GM10266 (cell line): Measurements from ENCODE around the gene TSC22D1.

Experiments
- DNase-seq: peaks from one replicate; pipeline ENCODE4 v3.0.0; 2012; ENCODE audit errors: extremely low spot score
- TF ChIP-seq, protein P1 (sequence below): IDR thresholded peaks from 2 replicates; pipeline ENCODE4 v1.5.1; 2012; ENCODE audit warnings: mild to moderate bottlenecking, low read depth; ENCODE audit not compliant: control insufficient read depth, insufficient read depth; ENCODE audit errors: missing control alignments

TSC22D1 gene

DNA sequence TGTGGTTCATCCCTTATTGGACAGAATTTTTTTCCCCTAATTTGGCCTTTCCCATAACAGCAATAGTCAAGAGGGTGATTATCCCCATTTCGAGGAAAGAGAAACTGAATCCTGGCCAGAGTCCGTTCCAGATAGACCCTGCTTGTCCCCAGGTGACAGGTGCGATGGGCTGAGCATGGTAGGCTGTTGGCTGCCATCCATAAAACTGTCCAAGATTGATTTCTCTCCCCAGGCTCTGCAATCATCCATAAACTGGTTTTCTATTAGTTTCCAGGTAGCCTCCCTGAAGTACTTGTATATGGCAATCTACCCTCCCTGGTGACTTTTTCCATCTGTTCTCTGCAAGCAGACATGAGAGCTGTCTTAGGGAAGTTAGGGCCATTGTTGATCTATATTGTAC is 177.1 kb downstream of the TSC22D1 start:
- no peak for DNase-seq
- TF ChIP-seq, protein P1, sequence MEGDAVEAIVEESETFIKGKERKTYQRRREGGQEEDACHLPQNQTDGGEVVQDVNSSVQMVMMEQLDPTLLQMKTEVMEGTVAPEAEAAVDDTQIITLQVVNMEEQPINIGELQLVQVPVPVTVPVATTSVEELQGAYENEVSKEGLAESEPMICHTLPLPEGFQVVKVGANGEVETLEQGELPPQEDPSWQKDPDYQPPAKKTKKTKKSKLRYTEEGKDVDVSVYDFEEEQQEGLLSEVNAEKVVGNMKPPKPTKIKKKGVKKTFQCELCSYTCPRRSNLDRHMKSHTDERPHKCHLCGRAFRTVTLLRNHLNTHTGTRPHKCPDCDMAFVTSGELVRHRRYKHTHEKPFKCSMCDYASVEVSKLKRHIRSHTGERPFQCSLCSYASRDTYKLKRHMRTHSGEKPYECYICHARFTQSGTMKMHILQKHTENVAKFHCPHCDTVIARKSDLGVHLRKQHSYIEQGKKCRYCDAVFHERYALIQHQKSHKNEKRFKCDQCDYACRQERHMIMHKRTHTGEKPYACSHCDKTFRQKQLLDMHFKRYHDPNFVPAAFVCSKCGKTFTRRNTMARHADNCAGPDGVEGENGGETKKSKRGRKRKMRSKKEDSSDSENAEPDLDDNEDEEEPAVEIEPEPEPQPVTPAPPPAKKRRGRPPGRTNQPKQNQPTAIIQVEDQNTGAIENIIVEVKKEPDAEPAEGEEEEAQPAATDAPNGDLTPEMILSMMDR = no peak

DNA sequence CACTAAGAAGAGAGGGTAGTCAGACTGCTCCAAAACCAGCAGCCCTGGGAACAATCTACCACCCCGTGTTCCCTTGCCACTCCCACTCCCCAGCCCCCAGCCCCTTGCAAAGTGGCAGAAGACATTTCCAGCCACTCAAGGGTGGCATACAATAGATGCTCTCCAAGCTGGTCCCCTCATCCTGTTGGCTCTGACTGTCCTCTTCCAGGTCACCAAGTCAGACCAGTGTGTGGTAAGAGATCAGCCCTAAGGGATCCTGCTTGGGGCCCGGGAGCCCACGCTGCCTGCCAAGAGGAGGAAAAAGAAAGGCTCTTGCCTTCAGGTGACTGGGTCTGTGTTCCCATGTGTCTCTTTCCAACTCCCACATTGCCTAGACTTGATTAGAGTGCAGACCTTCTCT is 177.5 kb downstream of the TSC22D1 start:
- no peak for DNase-seq
- TF ChIP-seq, protein P1 = no peak

DNA sequence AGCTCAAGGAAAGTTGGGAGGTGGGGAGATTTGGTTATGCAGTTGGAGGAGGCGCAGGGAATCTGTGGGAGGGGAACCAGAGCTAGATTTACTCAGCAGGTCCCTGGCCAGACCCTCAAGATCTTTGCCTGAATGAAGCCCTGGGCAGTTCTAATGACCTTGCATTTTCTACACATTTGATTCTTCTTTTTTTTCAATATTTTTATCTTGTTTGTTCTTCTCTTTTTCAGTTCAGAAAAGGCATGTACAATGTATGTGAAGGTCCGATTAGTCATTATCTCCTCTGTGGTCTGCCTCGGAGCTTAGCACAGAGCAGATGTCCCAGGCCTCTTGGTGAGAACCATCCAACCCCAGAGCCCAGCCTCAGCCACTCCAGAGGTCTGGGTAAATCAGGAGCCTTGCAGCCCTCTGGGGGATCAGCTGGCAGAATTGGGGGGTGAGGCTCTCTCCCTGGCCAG is 178.3 kb downstream of the TSC22D1 start:
- TF ChIP-seq, protein P1 = no peak
- no peak for DNase-seq

DNA sequence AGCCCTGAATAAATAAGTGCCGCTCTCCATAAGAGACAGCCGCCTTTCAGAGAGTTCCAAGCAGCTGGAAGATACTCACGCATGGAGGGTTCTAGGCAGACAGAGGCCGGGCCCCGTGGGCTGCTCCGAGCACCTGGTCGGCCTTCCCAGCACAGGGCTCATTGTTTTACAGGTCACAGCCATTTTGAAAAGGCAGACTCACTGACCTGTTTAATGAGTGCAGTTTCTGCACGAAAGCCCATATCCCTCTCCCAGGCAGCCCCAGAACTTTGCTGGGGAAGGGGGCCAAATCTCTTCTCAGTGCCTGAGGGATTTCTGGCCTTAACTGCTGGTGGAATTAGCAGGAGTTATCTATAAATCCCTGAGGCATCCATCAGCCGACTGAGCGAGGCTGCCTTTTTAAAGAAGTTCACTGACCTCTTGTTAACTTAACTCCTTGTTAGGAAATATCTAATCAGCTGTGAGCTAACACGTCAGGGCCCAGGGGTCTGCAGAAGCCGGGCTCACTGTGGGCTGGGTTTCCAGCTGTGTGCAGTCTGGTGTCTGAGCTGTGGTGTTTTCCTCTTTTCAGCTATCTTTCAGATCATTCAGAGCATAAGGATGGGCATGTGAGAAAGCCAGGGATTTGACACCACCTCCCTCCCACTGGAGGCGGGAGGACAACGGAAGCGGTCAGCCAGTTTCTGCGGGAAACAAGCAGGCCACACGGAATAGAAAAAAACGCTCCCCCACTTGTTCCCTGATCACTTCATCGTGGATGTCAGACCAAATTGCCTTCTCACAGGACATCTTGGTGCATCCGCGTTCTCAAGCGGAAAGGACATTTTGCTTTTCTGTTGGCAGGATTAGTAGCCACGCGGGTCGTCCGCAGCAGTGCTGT is 179.2 kb downstream of the TSC22D1 start:
- DNase-seq = no peak
- TF ChIP-seq, protein P1 = no peak

DNA sequence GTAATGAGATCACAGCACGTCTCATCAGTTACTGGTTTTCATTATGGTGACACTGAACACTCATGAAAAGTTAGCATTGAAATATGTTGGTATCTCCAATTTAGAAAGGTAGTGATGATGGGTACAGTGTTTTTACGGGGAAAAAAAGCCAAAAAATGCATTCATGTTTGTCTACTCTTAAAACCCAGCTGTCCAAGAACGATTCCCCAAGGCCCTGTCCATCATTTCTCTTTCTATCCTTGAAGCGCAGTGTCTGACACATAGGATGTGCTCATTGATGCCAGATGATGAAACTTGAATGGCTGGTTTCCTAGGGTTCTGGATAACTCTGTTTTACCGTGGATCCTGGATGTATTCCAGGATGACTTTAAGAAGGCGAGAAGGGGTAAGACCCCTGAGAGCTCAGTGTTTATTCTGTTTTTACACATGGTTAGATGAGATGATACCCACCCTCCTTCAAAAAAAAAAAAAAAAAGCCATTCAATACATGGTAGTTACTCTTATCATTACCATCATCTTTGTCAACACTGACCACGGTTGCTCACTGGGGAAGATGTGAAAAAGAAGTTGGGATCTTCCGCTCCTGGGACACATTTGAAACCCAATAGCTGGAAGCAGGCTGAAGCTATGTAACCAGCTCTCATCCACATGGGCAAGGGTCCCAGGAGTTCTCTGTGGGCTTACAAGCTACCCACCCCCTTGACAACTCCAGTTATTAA is 180.0 kb downstream of the TSC22D1 start:
- TF ChIP-seq, protein P1 = no peak
- no peak for DNase-seq

DNA sequence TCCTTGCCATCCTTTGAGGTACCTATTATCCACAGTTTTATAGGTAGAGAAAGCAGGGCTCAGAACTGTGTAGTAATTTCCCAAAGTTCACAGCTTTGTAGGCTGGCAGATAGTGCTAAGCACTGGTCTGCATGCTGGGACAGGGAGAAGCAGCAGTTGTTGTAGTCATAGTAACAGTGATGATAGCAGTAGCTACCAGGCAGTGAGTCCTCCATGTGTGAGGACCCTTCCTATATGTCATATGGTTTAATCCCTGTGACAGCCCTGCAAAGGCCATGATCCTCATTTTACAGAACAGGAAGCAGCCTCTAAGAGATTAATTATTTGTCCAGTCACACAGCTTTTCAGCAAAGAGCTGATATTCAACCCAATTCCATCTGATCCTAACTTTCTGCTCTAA is 181.5 kb downstream of the TSC22D1 start:
- TF ChIP-seq, protein P1 = no peak
- DNase-seq = no peak

DNA sequence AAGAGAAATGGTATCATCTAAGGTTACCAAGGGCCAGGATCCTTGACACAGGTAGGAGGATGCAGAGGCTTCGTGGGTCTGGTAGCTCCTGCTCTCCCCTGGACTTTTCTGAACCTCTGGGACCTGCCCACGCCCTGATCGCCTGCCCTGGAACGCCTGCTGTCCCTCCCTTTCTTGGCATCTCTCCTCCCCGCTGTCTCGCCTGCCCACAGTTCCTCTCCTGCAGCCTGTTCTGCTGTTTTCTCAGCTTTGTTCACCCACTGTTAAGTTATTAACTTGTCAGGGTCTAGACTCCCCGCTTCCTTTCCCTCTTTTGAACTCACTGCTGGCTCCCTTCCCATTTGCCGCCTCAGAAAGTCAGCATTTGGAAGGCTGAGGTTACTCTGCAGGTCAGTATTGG is 182.7 kb downstream of the TSC22D1 start:
- DNase-seq = no peak

More for the DNA sequence above, 182.7 kb downstream of the TSC22D1 start:
- TF ChIP-seq, protein P1 = no peak
